ENCODE measurements around the gene ADAT2.

The ADAT2 gene

GRCh38 chr6:143399775-143400174, 50.7 kb downstream of the ADAT2 start:
- TF ChIP-seq ZNF8 (CRISPR knock-in tag; IDR thresholded peaks at IDR 0.05) (no peak), GLIS3 (CRISPR knock-in tag; IDR thresholded peaks at IDR 0.05) (no peak), ZNF565 (CRISPR knock-in tag; conservative IDR thresholded peaks at IDR 0.05; ENCODE audit: low read depth) (no peak), ESRRG (CRISPR knock-in tag; IDR thresholded peaks at IDR 0.05) (no peak), PPARA (CRISPR knock-in tag; IDR thresholded peaks at IDR 0.05; ENCODE audit: borderline replicate concordance) (no peak), ISL1 (CRISPR knock-in tag; IDR thresholded peaks at IDR 0.05) (no peak), ZFP30 (CRISPR knock-in tag; IDR thresholded peaks at IDR 0.05) (no peak), CREB5 (CRISPR knock-in tag; IDR thresholded peaks at IDR 0.05; ENCODE audit: low read depth) (no peak), RARB (CRISPR knock-in tag; IDR thresholded peaks at IDR 0.05) (no peak), TOX (CRISPR knock-in tag; IDR thresholded peaks at IDR 0.05; ENCODE audit: borderline replicate concordance) (no peak), TSHZ2 (CRISPR knock-in tag; IDR thresholded peaks at IDR 0.05) (no peak)
- TF ChIP-seq, protein P1, sequence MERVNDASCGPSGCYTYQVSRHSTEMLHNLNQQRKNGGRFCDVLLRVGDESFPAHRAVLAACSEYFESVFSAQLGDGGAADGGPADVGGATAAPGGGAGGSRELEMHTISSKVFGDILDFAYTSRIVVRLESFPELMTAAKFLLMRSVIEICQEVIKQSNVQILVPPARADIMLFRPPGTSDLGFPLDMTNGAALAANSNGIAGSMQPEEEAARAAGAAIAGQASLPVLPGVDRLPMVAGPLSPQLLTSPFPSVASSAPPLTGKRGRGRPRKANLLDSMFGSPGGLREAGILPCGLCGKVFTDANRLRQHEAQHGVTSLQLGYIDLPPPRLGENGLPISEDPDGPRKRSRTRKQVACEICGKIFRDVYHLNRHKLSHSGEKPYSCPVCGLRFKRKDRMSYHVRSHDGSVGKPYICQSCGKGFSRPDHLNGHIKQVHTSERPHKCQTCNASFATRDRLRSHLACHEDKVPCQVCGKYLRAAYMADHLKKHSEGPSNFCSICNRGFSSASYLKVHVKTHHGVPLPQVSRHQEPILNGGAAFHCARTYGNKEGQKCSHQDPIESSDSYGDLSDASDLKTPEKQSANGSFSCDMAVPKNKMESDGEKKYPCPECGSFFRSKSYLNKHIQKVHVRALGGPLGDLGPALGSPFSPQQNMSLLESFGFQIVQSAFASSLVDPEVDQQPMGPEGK (CRISPR knock-in tag; IDR thresholded peaks at IDR 0.05; ENCODE audit: borderline replicate concordance) = no peak
- TF ChIP-seq, protein P2, sequence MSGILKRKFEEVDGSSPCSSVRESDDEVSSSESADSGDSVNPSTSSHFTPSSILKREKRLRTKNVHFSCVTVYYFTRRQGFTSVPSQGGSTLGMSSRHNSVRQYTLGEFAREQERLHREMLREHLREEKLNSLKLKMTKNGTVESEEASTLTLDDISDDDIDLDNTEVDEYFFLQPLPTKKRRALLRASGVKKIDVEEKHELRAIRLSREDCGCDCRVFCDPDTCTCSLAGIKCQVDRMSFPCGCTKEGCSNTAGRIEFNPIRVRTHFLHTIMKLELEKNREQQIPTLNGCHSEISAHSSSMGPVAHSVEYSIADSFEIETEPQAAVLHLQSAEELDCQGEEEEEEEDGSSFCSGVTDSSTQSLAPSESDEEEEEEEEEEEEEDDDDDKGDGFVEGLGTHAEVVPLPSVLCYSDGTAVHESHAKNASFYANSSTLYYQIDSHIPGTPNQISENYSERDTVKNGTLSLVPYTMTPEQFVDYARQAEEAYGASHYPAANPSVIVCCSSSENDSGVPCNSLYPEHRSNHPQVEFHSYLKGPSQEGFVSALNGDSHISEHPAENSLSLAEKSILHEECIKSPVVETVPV (CRISPR knock-in tag; IDR thresholded peaks at IDR 0.05) = no peak
- ATAC-seq = no peak

DNA sequence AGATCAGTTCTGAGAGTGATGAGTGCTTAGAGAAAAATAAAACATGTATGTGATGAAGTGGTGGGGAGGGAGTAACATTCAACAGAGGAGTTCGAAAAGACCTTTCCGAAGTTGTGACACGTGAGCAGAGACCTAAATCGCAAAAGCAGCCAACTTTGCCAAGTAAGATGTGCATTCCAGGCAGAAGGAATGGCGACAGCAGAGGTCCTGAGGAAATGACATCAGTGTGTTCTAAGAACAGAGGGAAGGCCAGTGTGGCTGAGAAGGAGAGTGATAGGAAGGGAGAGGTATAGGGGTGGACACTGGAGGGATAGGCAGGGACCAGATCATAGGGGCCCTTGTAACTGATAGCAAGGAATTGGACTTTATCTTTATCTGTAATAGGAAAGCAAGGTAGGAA, 51.3 kb downstream of the ADAT2 start:
- no peak for ATAC-seq
- TF ChIP-seq RARB (CRISPR knock-in tag; IDR thresholded peaks at IDR 0.05) (no peak), BACH2 (CRISPR knock-in tag; IDR thresholded peaks at IDR 0.05; ENCODE audit: borderline replicate concordance) (no peak)
- TF ChIP-seq, protein P2 (CRISPR knock-in tag; IDR thresholded peaks at IDR 0.05) = no peak

- no peak for TF ChIP-seq SNAI2 (CRISPR knock-in tag; IDR thresholded peaks at IDR 0.05)
- TF ChIP-seq ISL1 (CRISPR knock-in tag; IDR thresholded peaks at IDR 0.05) = peak; percentile 34; the same call in 1 of the 2 replicates
- TF ChIP-seq PPARA (CRISPR knock-in tag; IDR thresholded peaks at IDR 0.05; ENCODE audit: borderline replicate concordance) = no peak
- no peak for TF ChIP-seq BACH2 (CRISPR knock-in tag; IDR thresholded peaks at IDR 0.05; ENCODE audit: borderline replicate concordance)
- TF ChIP-seq ZFP3 (CRISPR knock-in tag; IDR thresholded peaks at IDR 0.05) = no peak
- ATAC-seq = peak; percentile 64
Observed at GRCh38 chr6:143397227-143398222, 53.0 kb downstream of the ADAT2 start.
